MM.1S (cell line): ENCODE results near the gene NTRK1.
A peak's percentile ranks its signal among the peaks of the same experiment; 100 is the strongest.

Experiments used
- DNase-seq: peaks from one replicate; pipeline ENCODE4 v3.0.0-alpha.2; 2015
- H2AFZ ChIP-seq: fragments of 300-600 bp; sonication (generic); 2 replicates; pipeline ENCODE4 v1.6.0; 2016; ENCODE audit warnings: antibody characterized with exemption, low read length
- H3F3A ChIP-seq: fragments of 300-600 bp; sonication (generic); 2 replicates; pipeline ENCODE4 v1.6.1; 2016; ENCODE audit warnings: mild to moderate bottlenecking, antibody characterized with exemption, low read length, moderate library complexity, mixed read lengths; ENCODE audit not compliant: insufficient read depth
- H3K27ac ChIP-seq: fragments of 300-600 bp; sonication (generic); 2 replicates; pipeline ENCODE4 v1.5.1; 2016; ENCODE audit warnings: mild to moderate bottlenecking, low read length
- H3K27me3 ChIP-seq: fragments of 300-600 bp; sonication (generic); replicated peaks from 2 replicates; pipeline ENCODE4 v1.6.0; 2016; ENCODE audit warnings: low read length; ENCODE audit not compliant: insufficient read depth
- H3K36me3 ChIP-seq: fragments of 300-600 bp; sonication (generic); replicated peaks from 2 replicates; pipeline ENCODE4 v1.6.1; 2016; ENCODE audit warnings: mild to moderate bottlenecking, low read length, mixed read lengths; ENCODE audit not compliant: insufficient read depth
- H3K4me1 ChIP-seq: fragments of 300-600 bp; sonication (generic); 2 replicates; pipeline ENCODE4 v1.6.1; 2016; ENCODE audit warnings: low read length, mixed read lengths
- H3K4me2 ChIP-seq: fragments of 300-600 bp; sonication (generic); 2 replicates; pipeline ENCODE4 v1.6.0; 2016; ENCODE audit warnings: low read depth, low read length
- H3K4me3 ChIP-seq: fragments of 300-600 bp; sonication (generic); 2 replicates; pipeline ENCODE4 v1.5.1; 2016; ENCODE audit warnings: low read length, mixed read lengths
- H3K79me2 ChIP-seq: fragments of 300-600 bp; sonication (generic); 2 replicates; pipeline ENCODE4 v1.6.1; 2016; ENCODE audit warnings: mixed run types, low read length, mixed read lengths
- H3K9ac ChIP-seq: fragments of 300-600 bp; sonication (generic); 2 replicates; pipeline ENCODE4 v1.6.1; 2016; ENCODE audit warnings: low read length, mixed read lengths
- H3K9me2 ChIP-seq: fragments of 300-600 bp; sonication (generic); replicated peaks from 2 replicates; pipeline ENCODE4 v1.6.1; 2016; ENCODE audit warnings: mild to moderate bottlenecking, low read length, mixed read lengths; ENCODE audit not compliant: insufficient read depth
- H3K9me3 ChIP-seq: fragments of 300-600 bp; sonication (generic); replicated peaks from 2 replicates; pipeline ENCODE4 v1.6.1; 2016; ENCODE audit warnings: mild to moderate bottlenecking, low read length, mixed read lengths; ENCODE audit not compliant: insufficient read depth
- H4K20me1 ChIP-seq: fragments of 300-600 bp; sonication (generic); 2 replicates; pipeline ENCODE4 v1.6.1; 2016; ENCODE audit warnings: mild to moderate bottlenecking, low read length, moderate library complexity, mixed read lengths; ENCODE audit not compliant: insufficient read depth
- CTCF ChIP-seq: fragments of 300-600 bp; sonication (generic); IDR thresholded peaks from 2 replicates; pipeline ENCODE4 v1.5.1; 2016; ENCODE audit warnings: antibody characterized with exemption, low read length, mixed read lengths
- EZH2 ChIP-seq: fragments of 300-600 bp; sonication (generic); optimal IDR thresholded peaks from 2 replicates; pipeline ENCODE3; 2017; ENCODE audit warnings: low read depth, mild to moderate bottlenecking, antibody characterized with exemption, low read length, mixed read lengths
- EZH2phosphoT487 ChIP-seq: fragments of 300-600 bp; sonication (generic); IDR thresholded peaks from 2 replicates; pipeline ENCODE4 v1.6.1; 2018; ENCODE audit warnings: antibody characterized with exemption, low read length

The NTRK1 gene

GRCh38 chr1:156815307-156815826, 45.3 kb upstream of the NTRK1 start:
- Histone ChIP-seq H3K27me3 (no peaks in the 10 kb centered on the region), H3K36me3 (no peaks in the 10 kb centered on the region), H3K9me3 (no peaks in the 10 kb centered on the region), H4K20me1 (no peaks in the 10 kb centered on the region), H3K9me2 (no peaks in the 10 kb centered on the region), H2AFZ (no peak overlapping the region), H3F3A (no peaks in the 10 kb centered on the region), H3K79me2 (no peaks in the 10 kb centered on the region), H3K4me3 (no peak overlapping the region), H3K9ac (no peak overlapping the region), H3K4me2 (no peak overlapping the region), H3K4me1 (peaks cover 22% of the 10 kb centered on the region), H3K27ac (no peak overlapping the region)
- DNase-seq = no peak
- TF ChIP-seq EZH2phosphoT487 = no peak
- no peak for TF ChIP-seq EZH2
- TF ChIP-seq CTCF = no peak

GRCh38 chr1:156815961-156816422, 44.7 kb upstream of the NTRK1 start:
- Histone ChIP-seq H3F3A (no peaks in the 10 kb centered on the region), H3K4me1 (peaks cover 22% of the 10 kb centered on the region), H4K20me1 (no peaks in the 10 kb centered on the region), H3K9me3 (no peaks in the 10 kb centered on the region), H3K27me3 (no peaks in the 10 kb centered on the region), H2AFZ (peak overlapping the region; percentile 76; the same call in 1 of the 2 replicates), H3K27ac (peak overlapping the region; percentile 30; the same call in 1 of the 2 replicates), H3K9me2 (no peaks in the 10 kb centered on the region), H3K4me3 (peak overlapping the region; percentile 6; the same call in 1 of the 2 replicates), H3K9ac (peak overlapping the region; percentile 21; the same call in 1 of the 2 replicates), H3K79me2 (no peaks in the 10 kb centered on the region), H3K4me2 (peak overlapping the region; percentile 53; the same call in 1 of the 2 replicates), H3K36me3 (no peaks in the 10 kb centered on the region)
- no peak for TF ChIP-seq CTCF
- no peak for DNase-seq

- Histone ChIP-seq H4K20me1 (no peaks in the 10 kb centered on the region), H3K4me3 (peak within 1 kb of the TSS; percentile 6; the same call in 1 of the 2 replicates), H3K79me2 (no peaks in the 10 kb centered on the region), H3K9ac (peak within 1 kb of the TSS; percentile 32; the same call in 1 of the 2 replicates), H3K9me2 (no peaks in the 10 kb centered on the region), H3K36me3 (no peaks in the 10 kb centered on the region), H2AFZ (peak within 1 kb of the TSS; percentile 76), H3K9me3 (no peaks in the 10 kb centered on the region), H3K4me1 (peaks cover 22% of the 10 kb centered on the region), H3F3A (no peaks in the 10 kb centered on the region), H3K27me3 (no peaks in the 10 kb centered on the region), H3K27ac (peak within 1 kb of the TSS; percentile 40; the same call in 1 of the 2 replicates), H3K4me2 (peak within 1 kb of the TSS; percentile 53)
- no peak for TF ChIP-seq EZH2phosphoT487
- no peak for TF ChIP-seq EZH2
- no peak for TF ChIP-seq CTCF
- DNase-seq = peak; percentile 92
Measured at GRCh38 chr1:156816561-156817328, 43.9 kb upstream of the NTRK1 start, which contains the start of gene SH2D2A. Gene SH2D2A (minus strand): TSS chr1:156816848. CDS start chr1:156816708, 140 bp downstream.
